Measurements from ENCODE around the gene PLCG1. TPM values are rescaled to one million over a fixed set of nuclear protein-coding genes. Genes with fewer than 3 reads are reported as not detected.

Gene PLCG1
- total RNA-seq, 1 donor from 2014 or later, result 120 TPM

DNA sequence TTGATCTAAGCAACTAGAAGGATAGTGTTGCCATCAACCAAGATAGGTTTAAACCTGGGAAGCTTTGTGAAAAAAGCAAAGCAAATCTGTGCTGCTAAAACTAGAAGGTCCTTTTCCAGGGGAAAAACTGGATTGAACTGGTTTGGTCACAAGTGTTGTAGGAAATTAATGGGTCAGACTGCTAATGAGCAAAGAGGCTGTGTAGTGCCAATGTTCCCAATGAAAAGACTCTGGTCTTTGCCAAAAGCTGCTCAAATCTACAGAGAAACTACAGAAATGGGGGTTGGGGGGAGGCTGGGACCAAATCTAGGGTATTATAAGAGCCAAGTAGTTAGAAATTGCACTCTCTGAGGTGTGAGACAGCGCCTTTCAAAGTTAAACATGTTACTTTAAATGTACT is 85.0 kb downstream of the PLCG1 start:
- TF ChIP-seq, protein P1, sequence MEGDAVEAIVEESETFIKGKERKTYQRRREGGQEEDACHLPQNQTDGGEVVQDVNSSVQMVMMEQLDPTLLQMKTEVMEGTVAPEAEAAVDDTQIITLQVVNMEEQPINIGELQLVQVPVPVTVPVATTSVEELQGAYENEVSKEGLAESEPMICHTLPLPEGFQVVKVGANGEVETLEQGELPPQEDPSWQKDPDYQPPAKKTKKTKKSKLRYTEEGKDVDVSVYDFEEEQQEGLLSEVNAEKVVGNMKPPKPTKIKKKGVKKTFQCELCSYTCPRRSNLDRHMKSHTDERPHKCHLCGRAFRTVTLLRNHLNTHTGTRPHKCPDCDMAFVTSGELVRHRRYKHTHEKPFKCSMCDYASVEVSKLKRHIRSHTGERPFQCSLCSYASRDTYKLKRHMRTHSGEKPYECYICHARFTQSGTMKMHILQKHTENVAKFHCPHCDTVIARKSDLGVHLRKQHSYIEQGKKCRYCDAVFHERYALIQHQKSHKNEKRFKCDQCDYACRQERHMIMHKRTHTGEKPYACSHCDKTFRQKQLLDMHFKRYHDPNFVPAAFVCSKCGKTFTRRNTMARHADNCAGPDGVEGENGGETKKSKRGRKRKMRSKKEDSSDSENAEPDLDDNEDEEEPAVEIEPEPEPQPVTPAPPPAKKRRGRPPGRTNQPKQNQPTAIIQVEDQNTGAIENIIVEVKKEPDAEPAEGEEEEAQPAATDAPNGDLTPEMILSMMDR (IDR thresholded peaks at IDR 0.05), result no peak
- DNase-seq (no peak), ATAC-seq (no peak)
- Histone ChIP-seq H3K9me3 (no peaks in the 10 kb centered on the region), H3K4me1 (peaks cover 4% of the 10 kb centered on the region), H3K36me3 (no peaks in the 10 kb centered on the region), H3K4me3 (no peak overlapping the region), H3K27me3 (no peaks in the 10 kb centered on the region), H3K27ac (no peak overlapping the region)
- intact Hi-C loops (cut with DNase I), result no loop called here

DNA sequence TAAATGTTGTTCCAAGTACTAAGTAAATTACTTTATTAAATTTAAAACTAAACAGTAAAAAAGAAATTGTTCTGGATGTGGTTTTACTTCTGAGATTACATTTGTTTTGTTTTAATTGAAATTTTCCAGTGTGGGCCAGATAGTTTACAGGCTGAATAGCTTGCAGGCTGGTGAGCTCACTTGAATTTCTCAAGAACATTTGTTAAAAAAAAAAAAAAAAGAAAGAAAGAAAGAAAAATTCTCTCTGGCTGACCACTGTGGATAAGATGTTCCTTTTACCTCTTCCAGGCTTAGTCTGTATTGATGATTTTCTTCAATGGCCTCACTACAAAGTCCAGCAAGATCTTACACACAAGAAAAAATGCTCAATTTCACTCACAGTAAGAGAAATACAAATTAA is 85.4 kb downstream of the PLCG1 start:
- Histone ChIP-seq H3K9me3 (no peaks in the 10 kb centered on the region), H3K27ac (no peak overlapping the region), H3K36me3 (no peaks in the 10 kb centered on the region), H3K4me3 (no peak overlapping the region), H3K4me1 (peaks cover 4% of the 10 kb centered on the region), H3K27me3 (no peaks in the 10 kb centered on the region)
- intact Hi-C loops (cut with DNase I), result no loop called here
- ATAC-seq (no peak), DNase-seq (no peak)
- TF ChIP-seq, protein P1 (IDR thresholded peaks at IDR 0.05), result no peak

DNA sequence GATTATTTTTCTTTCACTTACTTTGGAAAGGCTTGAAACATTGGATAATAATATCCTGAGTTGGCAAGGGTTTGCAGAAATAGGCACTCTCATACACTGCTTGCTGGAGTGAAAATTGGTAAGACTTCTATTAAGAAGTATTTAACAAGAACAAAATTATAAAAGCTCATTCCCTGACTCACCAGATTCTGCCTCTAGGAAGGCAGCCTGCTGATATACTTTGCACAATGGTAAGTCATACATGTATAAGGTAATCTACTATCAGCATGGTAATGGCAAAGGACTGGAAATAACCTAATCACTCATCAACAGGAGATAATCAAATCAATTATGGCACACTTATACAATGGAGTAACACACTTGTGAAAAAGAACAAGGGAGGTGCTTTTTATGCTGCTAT is 85.8 kb downstream of the PLCG1 start:
- Histone ChIP-seq H3K9me3 (no peaks in the 10 kb centered on the region), H3K36me3 (no peaks in the 10 kb centered on the region), H3K27me3 (no peaks in the 10 kb centered on the region), H3K4me1 (peaks cover 6% of the 10 kb centered on the region), H3K27ac (no peak overlapping the region), H3K4me3 (no peak overlapping the region)
- ATAC-seq (no peak), DNase-seq (no peak)
- TF ChIP-seq, protein P1 (IDR thresholded peaks at IDR 0.05), result no peak
- intact Hi-C loops (cut with DNase I), result no loop called here

DNA sequence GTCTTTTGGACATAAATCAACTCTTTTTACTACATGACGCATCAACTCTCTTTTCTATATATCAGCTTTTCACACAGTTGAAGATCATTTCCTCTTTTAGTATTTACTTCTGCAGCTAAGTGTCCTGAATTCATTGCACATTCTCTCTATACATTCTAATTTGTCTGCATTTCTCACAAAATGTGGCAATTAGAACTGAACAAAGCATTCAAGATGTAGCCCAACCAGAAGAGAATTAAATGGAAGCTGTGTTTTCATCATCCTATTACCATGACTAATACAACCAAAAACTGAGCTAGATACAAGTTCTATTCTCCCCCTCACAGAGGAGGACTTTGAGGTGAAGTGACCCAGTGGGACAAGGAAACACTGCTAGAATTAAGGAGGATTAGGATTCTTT is 86.9 kb downstream of the PLCG1 start:
- no peaks in the 10 kb centered on the region for H3K9me3 ChIP-seq
- intact Hi-C loops (cut with DNase I), result no loop called here
- no peak overlapping the region for H3K4me3 ChIP-seq
- H3K27ac ChIP-seq, result no peak overlapping the region
- peaks cover 14% of the 10 kb centered on the region for H3K4me1 ChIP-seq
- no peaks in the 10 kb centered on the region for H3K36me3 ChIP-seq
- ATAC-seq, result no peak
- TF ChIP-seq, protein P1 (IDR thresholded peaks at IDR 0.05), result no peak
- no peak for DNase-seq
- H3K27me3 ChIP-seq, result no peaks in the 10 kb centered on the region

DNA sequence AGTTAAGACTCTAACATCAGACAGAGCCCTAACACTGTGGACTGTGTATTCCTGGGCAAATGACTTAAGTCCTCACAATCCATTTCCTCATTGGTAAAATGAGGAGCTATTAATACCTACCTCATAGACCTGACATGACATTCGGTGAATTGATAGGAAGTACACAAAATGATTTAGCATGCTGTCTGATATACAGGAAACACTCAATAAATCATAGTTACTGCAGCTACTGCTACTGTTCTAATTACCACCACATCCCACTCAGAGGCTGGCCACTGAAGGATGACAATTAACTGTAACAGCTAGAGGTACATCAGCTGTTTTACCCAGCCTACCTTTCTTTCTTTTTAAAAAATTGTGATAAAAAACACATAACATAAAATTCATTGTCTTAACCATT is 87.7 kb downstream of the PLCG1 start:
- Histone ChIP-seq H3K27me3 (no peaks in the 10 kb centered on the region), H3K27ac (no peak overlapping the region), H3K9me3 (no peaks in the 10 kb centered on the region), H3K4me1 (peaks cover 14% of the 10 kb centered on the region), H3K4me3 (no peak overlapping the region), H3K36me3 (no peaks in the 10 kb centered on the region)
- DNase-seq (no peak), ATAC-seq (no peak)
- TF ChIP-seq, protein P1 (IDR thresholded peaks at IDR 0.05), result no peak
- intact Hi-C loops (cut with DNase I), result no loop called here

DNA sequence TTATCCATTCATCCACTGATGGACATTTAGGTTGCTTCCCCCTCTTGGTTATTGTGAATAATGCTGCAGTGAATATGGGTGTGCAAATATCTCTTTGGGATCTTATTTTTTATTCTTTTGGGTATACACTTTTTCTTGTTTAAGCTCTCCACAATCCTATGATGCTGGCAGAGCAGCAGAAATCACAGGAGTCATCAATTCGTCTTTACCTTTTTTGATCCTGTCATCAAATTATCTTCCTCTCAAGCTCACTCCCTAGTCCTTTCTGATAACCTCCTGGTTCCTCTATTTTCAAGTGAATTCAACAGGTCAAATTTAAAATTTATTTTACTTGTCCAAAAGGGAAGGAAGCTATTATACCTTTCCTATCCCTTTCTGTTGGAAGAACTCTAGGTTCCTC is 89.1 kb downstream of the PLCG1 start:
- TF ChIP-seq, protein P1 (IDR thresholded peaks at IDR 0.05), result no peak
- Histone ChIP-seq H3K9me3 (no peaks in the 10 kb centered on the region), H3K4me1 (peaks cover 14% of the 10 kb centered on the region), H3K27ac (no peak overlapping the region), H3K36me3 (no peaks in the 10 kb centered on the region), H3K27me3 (no peaks in the 10 kb centered on the region), H3K4me3 (no peak overlapping the region)
- intact Hi-C loops (cut with DNase I), result no loop called here
- no peak for ATAC-seq
- no peak for DNase-seq

Measured in upper lobe of right lung (tissue), 1 donor.